AG04449 (cell line): ENCODE data around the gene STK11.

Experiments
- CTCF ChIA-PET: fragments of 350-600 bp; formaldehyde crosslinking; extraction: SDS; loops from one replicate; lab custom pipeline; 2021; ENCODE audit warnings: antibody characterized with exemption; lab: Yijun Ruan, JAX
- POLR2A ChIA-PET: fragments of 400-600, 350-600 bp; formaldehyde crosslinking; extraction: SDS; loops from one replicate; lab custom pipeline; 2020; ENCODE audit warnings: antibody characterized with exemption, inconsistent platforms; lab: Yijun Ruan, JAX
- DNase-seq: peaks from one replicate; pipeline ENCODE4 v3.0.0-alpha.2; 2010; ENCODE audit warnings: low read depth, low spot score
- H3K4me3 ChIP-seq: 2 replicates; pipeline ENCODE4 v1.5.1; 2011; ENCODE audit warnings: low read depth, mild to moderate bottlenecking, control low read depth, low read length
- CTCF ChIP-seq: IDR thresholded peaks from one replicate; pipeline ENCODE4 v1.5.1; 2011; ENCODE audit warnings: mild to moderate bottlenecking, moderate library complexity, low read length, control low read depth, inconsistent platforms; ENCODE audit not compliant: insufficient read depth; ENCODE audit errors: missing control alignments

Gene STK11

DNA sequence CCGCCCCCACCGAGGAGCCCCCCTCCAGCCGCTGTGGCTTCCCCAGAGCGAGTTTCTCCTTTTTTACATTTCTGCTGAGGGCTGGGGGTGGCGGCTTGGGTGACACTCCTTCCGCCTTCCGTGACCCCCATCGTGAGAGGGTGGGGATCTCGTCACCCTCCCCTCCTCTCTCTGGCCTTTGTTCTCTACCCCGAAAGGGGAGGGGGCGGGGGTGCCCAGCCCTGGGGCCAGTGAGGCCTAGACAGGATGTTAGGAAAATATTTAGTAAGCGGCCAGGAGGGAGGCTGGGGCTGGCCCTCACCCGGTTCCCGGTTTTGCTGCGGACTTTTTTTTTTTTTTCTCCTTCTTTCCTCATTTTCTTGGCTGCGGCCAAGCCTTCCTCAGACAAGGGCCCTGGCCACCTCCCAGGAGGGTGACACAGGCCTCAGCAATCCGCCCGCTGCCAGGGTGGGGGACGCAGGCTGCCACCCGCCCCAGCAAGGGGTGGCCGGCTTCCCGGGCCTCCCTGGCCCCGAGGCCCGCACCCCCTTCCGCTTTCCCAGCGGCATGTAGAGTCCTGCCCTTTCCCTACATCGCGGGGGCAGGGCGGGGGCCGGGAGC lies 46.7 kb downstream of the STK11 start:
- ChIA-PET POLR2A (interaction anchor here (0.6 to 7.6 kb wide), 9 partner anchors 8 to 342 kb away, joined by 3 to 188 read pairs (median 6); partner anchors contain the start of genes ATP5F1D, CIRBP and FAM174C), CTCF (interaction anchor here (1.0 to 6.4 kb wide), 6 partner anchors 8 to 187 kb away, joined by 3 to 69 read pairs (median 9); partner anchors contain the start of gene CIRBP)
- DNase-seq = no peak

GRCh38 chr19:1252821-1253513 lies 47.4 kb downstream of the STK11 start:
- peak; percentile 43 for TF ChIP-seq CTCF
- POLR2A ChIA-PET = interaction anchor here (0.6 to 7.6 kb wide), 11 partner anchors 9 to 342 kb away, joined by 3 to 188 read pairs (median 6); partner anchors contain the start of genes ABCA7, ATP5F1D, CIRBP and FAM174C
- CTCF ChIA-PET = interaction anchor here (1.0 to 6.4 kb wide), 5 partner anchors 9 to 188 kb away, joined by 3 to 69 read pairs (median 5); partner anchors contain the start of gene CIRBP
- peak; percentile 91 for DNase-seq
- peak overlapping the region; percentile 82 for H3K4me3 ChIP-seq

More for the DNA sequence above, 46.7 kb downstream of the STK11 start:
- peak overlapping the region; percentile 82 for H3K4me3 ChIP-seq
- TF ChIP-seq CTCF = no peak

DNA sequence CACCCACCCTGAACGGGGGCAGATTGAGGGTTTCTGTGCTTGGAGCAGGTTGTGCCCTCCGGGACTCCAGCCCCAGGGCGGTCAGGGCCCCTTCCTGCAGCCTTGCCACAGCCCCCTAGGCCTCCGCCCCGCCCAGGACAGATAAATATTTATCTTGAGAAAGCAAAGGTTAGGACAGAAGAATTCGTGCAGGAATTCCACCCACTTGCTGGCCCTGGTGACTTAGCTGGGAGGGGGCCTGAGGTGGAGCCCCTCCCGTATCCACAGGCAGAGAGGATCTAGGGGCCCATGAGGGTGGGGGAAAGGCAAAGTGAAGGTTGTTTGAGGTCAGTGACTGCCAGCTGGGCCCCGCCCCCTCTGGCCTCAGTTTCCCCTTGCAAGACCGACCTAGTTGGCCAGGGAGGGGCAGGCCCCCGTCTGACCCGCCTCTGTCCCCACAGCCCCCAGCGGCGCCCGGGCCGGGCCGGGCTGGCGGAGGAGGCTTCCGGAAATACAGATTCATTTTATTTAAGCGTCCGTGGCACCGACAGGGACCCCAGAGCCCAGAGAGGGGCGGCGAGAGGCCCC lies 48.0 kb downstream of the STK11 start:
- no peak for DNase-seq
- POLR2A ChIA-PET = interaction anchor here (0.6 to 7.6 kb wide), 10 partner anchors 9 to 214 kb away, joined by 3 to 188 read pairs (median 6); partner anchors contain the start of genes ABCA7, ATP5F1D, CIRBP and FAM174C
- peak overlapping the region; percentile 82 for H3K4me3 ChIP-seq

GRCh38 chr19:1254081-1254527 lies 48.5 kb downstream of the STK11 start:
- ChIA-PET CTCF (interaction anchor here (1.2 to 6.4 kb wide), 3 partner anchors 10 to 25 kb away, joined by 3 to 69 read pairs (median 21); partner anchors contain the start of gene CIRBP), POLR2A (interaction anchor here (1.5 to 7.6 kb wide), 4 partner anchors 10 to 20 kb away, joined by 6 to 188 read pairs (median 50); partner anchors contain the start of gene CIRBP)
- no peak for TF ChIP-seq CTCF
- DNase-seq = no peak
- no peak overlapping the region for H3K4me3 ChIP-seq

More for the DNA sequence above, 48.0 kb downstream of the STK11 start:
- no peak for TF ChIP-seq CTCF
- CTCF ChIA-PET = interaction anchor here (1.0 to 6.4 kb wide), 5 partner anchors 9 to 189 kb away, joined by 3 to 69 read pairs (median 5); partner anchors contain the start of gene CIRBP

- ChIA-PET CTCF (interaction anchor here (2.8 to 6.4 kb wide), 2 partner anchors 11 to 13 kb away, joined by 18 to 69 read pairs; partner anchors contain the start of gene CIRBP), POLR2A (interaction anchor here (1.5 to 7.6 kb wide), 2 partner anchors 10 to 21 kb away, joined by 4 to 188 read pairs; partner anchors contain the start of gene FAM174C)
- DNase-seq = no peak
- no peak for TF ChIP-seq CTCF
- H3K4me3 ChIP-seq = no peak overlapping the region
Observed at GRCh38 chr19:1254530-1255185, 49.1 kb downstream of the STK11 start.
